Panc1 (cell line): ENCODE data around the gene HELZ2. TPM values are rescaled to one million over a fixed set of nuclear protein-coding genes. Genes with fewer than 3 reads are reported as not detected.

ENCODE experiments used
- ATAC-seq: fragments of 200-7000 bp; cut with Tn5 transposase; 2 replicates; pipeline ENCODE4 v1.9.1; 2020; ENCODE audit warnings: mild to moderate bottlenecking, moderate library complexity
- BruUV-seq: library from RNA; stranded (reverse); fragments of 400-500 nt; replicated peaks from 2 replicates; lab custom pipeline; 2021; lab: Mats Ljungman, UMichigan
- CTCF ChIA-PET: fragments of 300-600 bp; sonication (Branson Sonifier 250); formaldehyde crosslinking; loops from one replicate; lab custom pipeline; 2022; ENCODE audit warnings: antibody characterized with exemption; lab: Charles Lee
- POLR2A ChIA-PET: fragments of 300-600 bp; sonication (Branson Sonifier 250); formaldehyde crosslinking; loops from one replicate; lab custom pipeline; 2022; ENCODE audit warnings: antibody characterized with exemption; lab: Charles Lee
- DNase-seq: peaks from one replicate; pipeline ENCODE4 v3.0.0-alpha.2; 2010; ENCODE audit warnings: low read depth, low spot score
- H3K27ac ChIP-seq: 2 replicates; pipeline ENCODE4 v1.5.1; 2011; ENCODE audit warnings: mild to moderate bottlenecking, low read length, inconsistent platforms
- H3K27me3 ChIP-seq: fragments of 200-500 bp; sonication (Bioruptor generic); 2 replicates; pipeline ENCODE4 v1.6.0; 2014; ENCODE audit warnings: low read length, inconsistent platforms; ENCODE audit not compliant: control insufficient read depth, insufficient read depth
- H3K36me3 ChIP-seq: fragments of 200-500 bp; sonication (Bioruptor generic); 2 replicates; pipeline ENCODE4 v1.5.1; 2014; ENCODE audit warnings: inconsistent platforms, mild to moderate bottlenecking, low read length, moderate library complexity; ENCODE audit not compliant: control insufficient read depth, insufficient read depth
- H3K4me1 ChIP-seq: 2 replicates; pipeline ENCODE4 v1.5.1; 2011; ENCODE audit warnings: inconsistent platforms, mild to moderate bottlenecking, low read length, moderate library complexity; ENCODE audit not compliant: control insufficient read depth, insufficient read depth
- H3K4me3 ChIP-seq, 2 experiments: 2 replicates each; pipeline ENCODE4 v1.5.1; 2011 to 2012; ENCODE audit warnings: low read depth in 2 of 2, low read length in 2 of 2, mild to moderate bottlenecking in 2 of 2, inconsistent platforms in 1 of 2, moderate library complexity in 1 of 2
- H3K9me3 ChIP-seq: fragments of 200-500 bp; sonication (Bioruptor generic); 2 replicates; pipeline ENCODE4 v1.5.1; 2014; ENCODE audit warnings: low read depth, mild to moderate bottlenecking, inconsistent platforms, low read length, moderate library complexity; ENCODE audit not compliant: control insufficient read depth, insufficient read depth
- POLR2AphosphoS5 ChIP-seq: IDR thresholded peaks from 2 replicates; pipeline ENCODE4 v1.6.1; 2012; ENCODE audit warnings: mild to moderate bottlenecking, low read depth, low read length, moderate library complexity
- SIN3A ChIP-seq: IDR thresholded peaks from 2 replicates; pipeline ENCODE4 v1.6.1; 2012; ENCODE audit warnings: low read depth, mild to moderate bottlenecking, low read length, moderate library complexity, borderline replicate concordance; ENCODE audit not compliant: insufficient read depth
- TCF7L2 ChIP-seq: IDR thresholded peaks from 2 replicates; pipeline ENCODE4 v1.6.1; 2011; ENCODE audit warnings: mild to moderate bottlenecking, low read depth, low read length, inconsistent platforms
- in situ Hi-C: cut with HindIII; loops from 2 replicates; pipeline ENCODE4 v1.10.0; 2016; ENCODE audit warnings: low sequenced_read_pairs, low pct_unique_long_range_greater_than_20kb
- intact Hi-C: fragments of 100-400 bp; cut with micrococcal nuclease; formaldehyde crosslinking; loops from one replicate; pipeline ENCODE4 v1.10.0; 2022; ENCODE audit not compliant: unreplicated experiment
- total RNA-seq: library from RNA; stranded (reverse); gene quantifications from one replicate; pipeline ENCODE4 v1.2.1, GENCODE V29; 2021; ENCODE audit not compliant: unreplicated experiment
- TF ChIP-seq, protein P1 (sequence below), 2 experiments: IDR thresholded peaks; 2 replicates each; pipeline ENCODE4 v1.6.1; 2011 to 2012; ENCODE audit warnings: low read depth in 2 of 2, control low read depth in 1 of 2, low read length in 1 of 2, mild to moderate bottlenecking in 1 of 2, moderate library complexity in 1 of 2; ENCODE audit not compliant: insufficient read depth in 1 of 2
- TF ChIP-seq, protein P2 (sequence below): fragments of 450-650 bp; IDR thresholded peaks from 2 replicates; pipeline ENCODE4 v1.5.1; 2017; ENCODE audit warnings: mild to moderate bottlenecking

The HELZ2 gene
- total RNA-seq, 1 experiment from 2014 or later = 41.5 TPM

DNA sequence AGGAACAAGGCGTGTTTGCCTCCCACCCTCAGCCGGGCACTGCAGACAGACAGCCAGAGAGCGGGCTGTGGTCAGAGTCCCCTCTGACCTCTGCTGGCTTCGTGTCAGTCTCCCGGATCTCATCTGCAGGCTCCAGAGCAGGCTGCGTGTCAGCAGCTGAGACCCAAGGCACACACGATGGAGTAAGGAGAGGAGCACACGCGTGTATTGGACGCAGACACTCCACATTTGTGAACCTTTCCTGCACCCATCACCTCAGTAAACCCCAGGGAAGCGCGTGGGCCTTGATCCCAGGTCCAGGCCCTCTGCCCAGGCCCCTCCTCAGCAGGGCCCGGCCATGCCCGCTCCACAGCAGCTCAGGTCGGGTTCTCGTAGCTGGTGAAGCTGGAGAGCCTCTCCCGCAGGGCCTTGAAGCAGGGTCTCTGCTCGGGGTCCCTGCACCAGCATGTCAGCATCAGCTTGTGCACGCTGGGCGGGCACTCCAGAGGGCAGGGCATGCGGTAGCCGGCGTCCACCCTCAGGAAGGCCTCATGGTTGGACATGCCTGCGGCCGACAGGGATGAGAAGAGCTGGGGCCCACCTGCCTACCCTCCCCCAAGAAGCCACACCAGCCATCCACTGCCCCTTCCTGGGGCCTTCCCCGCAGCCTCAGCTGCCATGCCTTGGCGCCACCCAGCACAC, 44.7 kb downstream of the HELZ2 start:
- ATAC-seq (peak; percentile 13; the same call in 1 of the 2 replicates), DNase-seq (no peak)
- in situ Hi-C loops = no loop called here
- POLR2A ChIA-PET = no interaction called here
- no peak for TF ChIP-seq SIN3A
- TF ChIP-seq POLR2AphosphoS5 = no peak
- TF ChIP-seq, protein P1, sequence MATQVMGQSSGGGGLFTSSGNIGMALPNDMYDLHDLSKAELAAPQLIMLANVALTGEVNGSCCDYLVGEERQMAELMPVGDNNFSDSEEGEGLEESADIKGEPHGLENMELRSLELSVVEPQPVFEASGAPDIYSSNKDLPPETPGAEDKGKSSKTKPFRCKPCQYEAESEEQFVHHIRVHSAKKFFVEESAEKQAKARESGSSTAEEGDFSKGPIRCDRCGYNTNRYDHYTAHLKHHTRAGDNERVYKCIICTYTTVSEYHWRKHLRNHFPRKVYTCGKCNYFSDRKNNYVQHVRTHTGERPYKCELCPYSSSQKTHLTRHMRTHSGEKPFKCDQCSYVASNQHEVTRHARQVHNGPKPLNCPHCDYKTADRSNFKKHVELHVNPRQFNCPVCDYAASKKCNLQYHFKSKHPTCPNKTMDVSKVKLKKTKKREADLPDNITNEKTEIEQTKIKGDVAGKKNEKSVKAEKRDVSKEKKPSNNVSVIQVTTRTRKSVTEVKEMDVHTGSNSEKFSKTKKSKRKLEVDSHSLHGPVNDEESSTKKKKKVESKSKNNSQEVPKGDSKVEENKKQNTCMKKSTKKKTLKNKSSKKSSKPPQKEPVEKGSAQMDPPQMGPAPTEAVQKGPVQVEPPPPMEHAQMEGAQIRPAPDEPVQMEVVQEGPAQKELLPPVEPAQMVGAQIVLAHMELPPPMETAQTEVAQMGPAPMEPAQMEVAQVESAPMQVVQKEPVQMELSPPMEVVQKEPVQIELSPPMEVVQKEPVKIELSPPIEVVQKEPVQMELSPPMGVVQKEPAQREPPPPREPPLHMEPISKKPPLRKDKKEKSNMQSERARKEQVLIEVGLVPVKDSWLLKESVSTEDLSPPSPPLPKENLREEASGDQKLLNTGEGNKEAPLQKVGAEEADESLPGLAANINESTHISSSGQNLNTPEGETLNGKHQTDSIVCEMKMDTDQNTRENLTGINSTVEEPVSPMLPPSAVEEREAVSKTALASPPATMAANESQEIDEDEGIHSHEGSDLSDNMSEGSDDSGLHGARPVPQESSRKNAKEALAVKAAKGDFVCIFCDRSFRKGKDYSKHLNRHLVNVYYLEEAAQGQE (IDR thresholded peaks at IDR 0.05; ENCODE audit: insufficient read depth in 1 of 2, low read depth in 2 of 2, low read length in 1 of 2) = no peak
- TF ChIP-seq TCF7L2 = no peak
- TF ChIP-seq, protein P2, sequence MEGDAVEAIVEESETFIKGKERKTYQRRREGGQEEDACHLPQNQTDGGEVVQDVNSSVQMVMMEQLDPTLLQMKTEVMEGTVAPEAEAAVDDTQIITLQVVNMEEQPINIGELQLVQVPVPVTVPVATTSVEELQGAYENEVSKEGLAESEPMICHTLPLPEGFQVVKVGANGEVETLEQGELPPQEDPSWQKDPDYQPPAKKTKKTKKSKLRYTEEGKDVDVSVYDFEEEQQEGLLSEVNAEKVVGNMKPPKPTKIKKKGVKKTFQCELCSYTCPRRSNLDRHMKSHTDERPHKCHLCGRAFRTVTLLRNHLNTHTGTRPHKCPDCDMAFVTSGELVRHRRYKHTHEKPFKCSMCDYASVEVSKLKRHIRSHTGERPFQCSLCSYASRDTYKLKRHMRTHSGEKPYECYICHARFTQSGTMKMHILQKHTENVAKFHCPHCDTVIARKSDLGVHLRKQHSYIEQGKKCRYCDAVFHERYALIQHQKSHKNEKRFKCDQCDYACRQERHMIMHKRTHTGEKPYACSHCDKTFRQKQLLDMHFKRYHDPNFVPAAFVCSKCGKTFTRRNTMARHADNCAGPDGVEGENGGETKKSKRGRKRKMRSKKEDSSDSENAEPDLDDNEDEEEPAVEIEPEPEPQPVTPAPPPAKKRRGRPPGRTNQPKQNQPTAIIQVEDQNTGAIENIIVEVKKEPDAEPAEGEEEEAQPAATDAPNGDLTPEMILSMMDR = no peak
- Histone ChIP-seq H3K36me3 (no peaks in the 10 kb centered on the region), H3K27ac (no peak overlapping the region), H3K9me3 (no peaks in the 10 kb centered on the region), H3K27me3 (no peaks in the 10 kb centered on the region), H3K4me1 (no peaks in the 10 kb centered on the region), H3K4me3 (no peak overlapping the region)
- intact Hi-C loops = no loop called here
- CTCF ChIA-PET = no interaction called here
- BruUV-seq = no TSS peak

DNA sequence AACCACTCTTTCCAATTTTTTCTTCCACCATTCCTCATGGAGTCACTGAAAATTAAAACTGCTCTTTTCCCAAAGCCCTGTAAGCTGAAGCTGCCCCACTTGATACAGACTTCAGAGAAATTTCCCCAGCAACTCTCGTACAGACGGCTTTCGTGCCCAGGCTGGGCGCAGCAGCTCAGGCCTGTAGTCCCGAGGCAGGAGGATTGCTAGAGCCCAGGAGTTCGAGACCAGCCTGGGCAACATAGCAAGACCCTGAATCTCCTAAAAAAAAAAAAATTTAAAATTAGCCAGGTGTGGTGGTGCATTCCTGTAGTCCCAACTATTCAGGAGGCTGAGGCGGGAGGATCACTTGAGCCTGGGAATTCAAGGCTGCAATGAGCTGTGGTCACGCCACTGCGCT, 46.9 kb downstream of the HELZ2 start:
- intact Hi-C loops = no loop called here

DNA sequence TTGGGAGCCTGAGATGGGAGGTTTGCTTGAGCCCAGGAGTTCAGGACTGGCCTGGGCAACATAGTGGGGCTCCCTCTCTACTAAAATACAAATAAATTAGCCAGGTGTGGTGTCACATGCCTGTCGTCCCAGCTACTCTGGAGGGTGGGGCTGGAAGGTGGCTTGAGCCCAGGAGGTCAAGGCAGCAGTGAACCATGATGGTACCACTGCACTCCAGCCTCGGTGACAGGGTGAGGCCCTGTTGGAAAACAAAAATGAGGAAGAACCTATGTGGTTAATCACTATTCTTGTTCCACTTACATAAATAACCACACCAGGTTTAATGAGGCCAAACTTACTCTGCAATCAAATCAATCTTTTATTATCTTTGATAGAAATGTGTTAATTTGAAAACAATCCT, 48.1 kb downstream of the HELZ2 start:
- Histone ChIP-seq H3K4me1 (peaks cover 3% of the 10 kb centered on the region; the same call in 1 of the 2 replicates), H3K27ac (no peak overlapping the region), H3K4me3 (no peak overlapping the region), H3K27me3 (no peaks in the 10 kb centered on the region), H3K36me3 (peaks cover 4% of the 10 kb centered on the region; the same call in 1 of the 2 replicates), H3K9me3 (no peaks in the 10 kb centered on the region)
- in situ Hi-C loops (no loop called here), intact Hi-C loops (no loop called here)
- BruUV-seq = no TSS peak
- ChIA-PET CTCF (no interaction called here), POLR2A (no interaction called here)
- ATAC-seq (no peak), DNase-seq (no peak)
- TF ChIP-seq SIN3A = no peak
- TF ChIP-seq POLR2AphosphoS5 = 0 out of 2 replicates have a peak, but pooled peaks have one; percentile 11

More for the DNA sequence above, 46.9 kb downstream of the HELZ2 start:
- POLR2A ChIA-PET = interaction anchor here (0.7 kb wide), 1 partner anchor 19 kb away, joined by 4 read pairs; no protein-coding TSS in a partner anchor
- no peaks in the 10 kb centered on the region for H3K9me3 ChIP-seq
- no TSS peak for BruUV-seq
- H3K4me3 ChIP-seq = no peak overlapping the region
- H3K4me1 ChIP-seq = no peaks in the 10 kb centered on the region; the same call in 1 of the 2 replicates
- H3K36me3 ChIP-seq = no peaks in the 10 kb centered on the region
- CTCF ChIA-PET = interaction anchor here (0.6 kb wide), 1 partner anchor 62 kb away, joined by 3 read pairs; no protein-coding TSS in a partner anchor
- DNase-seq (no peak), ATAC-seq (no peak)
- TF ChIP-seq TCF7L2 (no peak), POLR2AphosphoS5 (0 out of 2 replicates have a peak, but pooled peaks have one; percentile 11)
- H3K27ac ChIP-seq = no peak overlapping the region
- no peaks in the 10 kb centered on the region for H3K27me3 ChIP-seq
- in situ Hi-C loops = no loop called here
